Superior temporal gyrus (tissue), 1 donor: Measurements from ENCODE around the gene REM2.
"Not testable (repeated sequence)": the region's sequence is repeated elsewhere in the genome, so short reads cannot be mapped to it uniquely, and the experiment has no call there.

Experiments
- DNase-seq: peaks from one replicate; pipeline ENCODE4 v3.0.0-alpha.2; 2016; ENCODE audit errors: extremely low spot score

Gene REM2

GRCh38 chr14:22896356-22896755, 13.3 kb downstream of the REM2 start:
- no peak for DNase-seq

DNA sequence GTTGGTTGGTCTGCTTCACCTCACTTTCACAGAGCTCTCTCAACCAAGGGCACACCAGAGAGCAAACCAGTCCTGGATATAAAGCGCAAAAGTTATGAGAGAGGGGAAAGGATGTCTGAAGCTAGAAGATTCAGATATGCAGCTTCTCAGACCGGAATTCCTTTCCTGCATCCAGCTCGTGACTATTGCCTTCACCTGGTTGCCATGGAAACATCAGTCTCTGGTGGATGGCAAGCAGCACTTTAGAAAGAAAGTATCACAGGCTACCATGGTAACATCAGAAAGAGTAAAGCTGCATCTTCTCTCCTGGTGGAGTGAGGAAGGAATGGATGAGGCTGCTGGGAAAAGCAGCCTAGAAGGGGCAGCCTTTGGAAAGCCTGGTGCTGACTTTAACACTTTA, 13.7 kb downstream of the REM2 start:
- DNase-seq: no peak

DNA sequence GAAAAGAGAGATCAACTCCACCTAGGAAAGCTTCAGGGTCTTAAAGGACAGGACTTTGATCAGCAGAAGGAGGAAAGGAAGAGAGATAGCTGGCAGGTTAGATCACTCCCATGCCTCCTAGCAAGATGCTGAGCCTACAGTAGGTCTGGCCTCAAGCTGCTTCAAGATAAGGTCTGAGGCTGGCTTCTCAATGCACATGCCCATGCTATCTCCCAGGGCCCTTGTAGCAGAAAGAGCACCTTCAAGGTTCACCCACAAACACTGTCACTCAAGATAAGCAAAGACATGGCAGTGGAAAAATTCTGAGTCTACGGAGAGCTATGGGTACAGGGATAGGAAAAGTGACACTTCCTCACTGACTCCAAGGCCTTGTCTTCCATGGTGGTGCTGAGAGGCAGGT, 14.3 kb downstream of the REM2 start:
- no peak for DNase-seq

DNA sequence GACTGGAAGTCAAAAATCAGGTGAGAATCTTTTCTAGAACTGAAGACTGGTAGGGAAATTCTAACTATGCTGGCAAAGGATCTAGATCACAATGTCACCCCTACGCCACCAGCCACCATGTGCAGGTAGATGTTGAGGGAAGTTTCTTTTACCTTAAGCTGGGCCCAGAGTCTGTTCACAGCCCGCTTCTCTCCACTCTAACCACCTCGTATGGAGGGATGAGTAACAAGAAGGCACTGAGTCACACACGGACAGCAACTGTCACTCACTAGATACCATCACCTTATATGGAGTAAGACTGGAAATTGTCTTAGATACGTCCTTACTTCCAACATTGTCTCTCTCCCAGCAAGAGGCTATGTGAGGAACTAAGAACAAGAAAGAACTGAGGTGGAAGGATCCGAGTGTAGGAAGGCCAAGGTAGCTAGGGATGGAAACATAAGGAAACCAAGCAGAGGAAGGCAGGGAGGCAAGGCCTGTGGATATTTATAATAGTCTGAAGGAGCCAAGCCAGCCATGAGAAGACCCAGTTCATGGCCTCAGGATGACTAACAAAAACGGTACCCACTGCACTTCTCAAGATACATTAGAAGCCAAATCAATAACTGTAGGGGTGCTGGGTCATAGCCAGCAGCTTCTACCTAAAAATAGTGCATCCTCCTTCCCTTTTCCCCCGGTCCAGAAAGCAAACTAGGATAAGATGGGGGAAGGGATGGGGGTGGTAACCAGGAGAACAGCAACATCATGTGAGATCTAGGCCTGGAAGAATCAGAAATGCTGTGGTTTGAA, 15.5 kb downstream of the REM2 start:
- DNase-seq: no peak

- peak; percentile 75 for DNase-seq
Measured at GRCh38 chr14:22900081-22900799, 17.2 kb downstream of the REM2 start.

- no peak for DNase-seq
Measured at GRCh38 chr14:22901799-22902198, 18.8 kb downstream of the REM2 start.

DNA sequence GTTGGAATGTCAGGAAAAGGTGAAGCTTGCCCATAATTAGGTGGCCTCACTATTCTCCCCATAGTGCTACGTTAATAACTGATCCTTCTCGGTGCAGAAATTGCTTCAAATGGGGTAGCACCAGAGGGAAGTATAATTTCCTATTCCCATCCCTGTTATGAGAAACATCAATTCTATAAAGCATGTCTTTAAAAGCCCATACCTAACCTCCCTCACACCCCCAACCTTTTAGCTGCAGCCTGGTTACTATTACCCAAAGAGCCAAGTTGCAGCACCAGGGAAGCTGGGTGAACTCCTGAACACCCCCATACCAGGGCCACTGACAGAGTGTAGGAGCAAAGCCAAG, 20.7 kb downstream of the REM2 start:
- no peak for DNase-seq

GRCh38 chr14:22905627-22906026, 22.6 kb downstream of the REM2 start:
- DNase-seq: no peak

GRCh38 chr14:22906073-22906472, 23.1 kb downstream of the REM2 start:
- DNase-seq: no peak

GRCh38 chr14:22907429-22907828, 24.4 kb downstream of the REM2 start:
- no peak for DNase-seq

DNA sequence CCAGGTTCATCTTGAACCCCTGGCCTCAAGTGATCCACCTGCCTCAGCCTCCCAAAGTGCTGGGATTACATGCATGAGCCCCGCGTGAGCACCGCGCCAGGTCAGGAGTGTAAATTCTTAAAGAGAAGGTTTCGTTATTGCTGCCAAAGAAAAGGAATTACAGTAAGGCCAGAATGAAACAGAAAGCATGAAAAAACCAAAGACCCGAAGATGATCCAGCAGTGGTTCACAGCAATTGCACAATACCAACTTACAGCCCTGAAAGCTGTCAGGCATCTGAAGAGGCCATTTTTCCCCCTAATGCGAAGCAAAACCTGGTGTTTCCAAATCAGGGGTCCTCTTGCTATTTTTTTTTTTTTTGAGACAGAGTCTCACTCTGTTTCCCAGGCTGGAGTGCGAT, 25.6 kb downstream of the REM2 start:
- DNase-seq: no peak

DNA sequence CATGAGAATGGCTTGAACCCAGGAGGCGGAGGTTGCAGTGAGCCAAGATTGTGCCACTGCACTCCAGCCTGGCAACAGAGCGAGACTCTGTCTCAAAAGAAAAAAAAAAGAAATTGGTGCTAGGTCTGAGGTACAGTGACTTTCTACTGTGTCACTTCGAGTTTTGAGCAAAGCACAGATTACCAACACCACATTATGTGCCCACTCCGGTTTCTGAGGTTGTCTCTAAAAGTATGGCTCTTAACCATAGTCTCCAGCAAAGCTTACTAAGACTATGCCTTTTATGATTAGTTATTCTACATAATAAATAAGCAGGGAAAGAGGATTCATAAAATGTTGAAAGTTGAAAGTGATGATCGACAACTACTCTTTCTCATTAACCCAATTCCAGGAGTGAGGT, 27.9 kb downstream of the REM2 start:
- no peak for DNase-seq

GRCh38 chr14:22914836-22915235, 31.8 kb downstream of the REM2 start:
- not testable (repeated sequence) for DNase-seq

DNA sequence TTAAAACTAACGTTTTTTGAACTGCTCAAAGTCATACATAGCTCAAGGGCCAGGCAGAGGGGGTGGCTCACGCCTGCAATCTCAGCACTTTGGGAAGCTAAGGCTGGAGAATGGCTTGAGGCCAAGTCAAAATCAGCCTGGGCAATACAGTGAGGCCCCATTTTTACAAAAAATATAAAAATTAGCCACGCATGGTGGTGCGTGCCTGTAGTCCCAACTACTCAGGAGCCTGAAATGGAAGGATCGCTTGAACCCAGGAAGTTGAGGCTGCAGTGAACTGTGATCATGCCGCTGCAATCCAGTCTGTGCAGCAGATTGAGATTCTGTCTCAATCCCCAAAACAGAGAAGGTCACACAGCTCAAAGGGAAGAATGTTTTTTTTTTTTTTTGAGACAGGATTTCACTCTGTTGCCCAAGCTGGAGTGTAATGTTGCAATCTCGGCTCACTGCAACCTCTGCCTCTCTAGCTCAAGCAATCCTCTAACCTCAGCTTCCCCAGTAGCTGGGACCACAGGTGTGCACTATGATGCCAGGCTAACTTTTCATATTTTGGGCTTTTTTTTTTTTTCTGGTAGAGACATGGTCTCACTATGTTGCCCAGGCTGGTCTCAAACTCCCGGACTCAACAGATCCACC, 33.0 kb downstream of the REM2 start:
- no peak for DNase-seq

DNA sequence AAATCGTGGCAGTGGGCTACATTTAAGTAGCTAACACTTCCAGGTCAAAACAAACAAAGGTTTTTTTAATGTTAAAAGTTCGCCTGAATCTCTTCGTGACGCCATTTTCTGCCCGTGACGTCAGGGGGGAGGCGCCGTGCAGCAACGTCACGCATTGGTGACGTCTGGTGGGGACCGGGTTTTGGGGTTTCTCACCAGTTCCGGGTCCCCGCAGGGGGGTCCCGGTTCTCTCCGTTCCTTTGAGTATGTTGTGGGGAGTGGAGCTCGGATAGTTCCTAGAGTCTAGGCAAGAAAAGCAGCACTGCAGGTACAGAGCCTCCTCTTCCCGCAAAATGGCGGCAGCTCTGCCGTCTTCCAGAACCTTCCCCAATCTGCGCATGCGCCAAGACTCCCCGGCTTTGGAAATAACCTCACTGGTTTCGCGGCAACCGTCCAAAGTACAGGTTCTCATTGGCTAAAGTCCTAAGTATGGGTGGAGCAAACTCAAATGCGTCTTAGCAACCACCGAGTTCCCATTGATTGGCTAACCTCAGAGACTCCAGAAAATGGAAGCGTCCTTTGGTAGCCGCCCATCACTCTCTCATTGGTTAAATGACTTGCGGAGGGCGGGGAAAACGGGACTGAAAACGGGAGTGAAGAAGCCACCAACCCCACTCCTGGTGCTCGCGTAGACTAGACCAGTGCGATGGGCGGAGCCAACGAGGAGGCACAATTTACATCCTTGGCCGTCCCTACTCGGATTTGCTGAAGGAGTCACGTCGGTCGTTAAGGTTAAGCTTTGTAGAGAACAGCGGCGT, 36.0 kb downstream of the REM2 start, which contains the start of gene RBM23:
TSS of gene RBM23 (minus strand) at position 346 of the 797 bp plus-strand sequence.
- DNase-seq: peak; percentile 100

DNA sequence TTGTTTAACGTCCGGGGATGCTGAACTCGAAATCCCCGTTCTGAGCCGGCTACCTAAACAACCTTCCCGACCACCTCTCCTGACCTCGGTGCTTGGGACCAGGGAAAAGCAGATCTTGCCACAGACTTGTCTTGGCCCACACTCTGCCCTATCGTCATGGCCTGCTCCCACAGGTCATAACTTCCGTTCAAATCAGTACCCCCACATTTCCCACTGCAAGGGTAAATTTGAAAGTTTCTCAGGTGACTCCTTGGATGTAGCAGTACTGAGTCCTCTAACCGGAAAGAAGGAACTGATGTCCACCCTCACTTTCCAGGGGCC, 36.5 kb downstream of the REM2 start:
- DNase-seq: no peak

DNA sequence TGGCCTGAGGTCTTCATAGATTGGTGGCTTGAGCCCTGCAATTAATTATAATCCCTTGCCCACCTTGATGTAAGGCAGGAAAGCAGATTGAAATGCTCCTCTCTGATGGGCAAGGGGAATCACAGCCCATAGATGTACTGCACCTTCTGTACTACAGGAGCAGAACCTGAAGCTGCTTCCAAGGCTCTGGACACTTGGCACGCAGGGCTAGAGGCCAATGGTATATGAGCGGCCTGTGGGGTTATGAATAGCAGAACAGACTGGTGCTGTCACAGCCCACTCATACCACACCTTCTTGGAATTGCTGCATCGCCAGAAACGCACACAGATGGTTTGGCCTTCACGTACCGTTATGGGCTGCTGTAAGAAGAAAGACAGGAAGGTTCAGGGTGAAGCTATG, 37.7 kb downstream of the REM2 start:
- DNase-seq: no peak

DNA sequence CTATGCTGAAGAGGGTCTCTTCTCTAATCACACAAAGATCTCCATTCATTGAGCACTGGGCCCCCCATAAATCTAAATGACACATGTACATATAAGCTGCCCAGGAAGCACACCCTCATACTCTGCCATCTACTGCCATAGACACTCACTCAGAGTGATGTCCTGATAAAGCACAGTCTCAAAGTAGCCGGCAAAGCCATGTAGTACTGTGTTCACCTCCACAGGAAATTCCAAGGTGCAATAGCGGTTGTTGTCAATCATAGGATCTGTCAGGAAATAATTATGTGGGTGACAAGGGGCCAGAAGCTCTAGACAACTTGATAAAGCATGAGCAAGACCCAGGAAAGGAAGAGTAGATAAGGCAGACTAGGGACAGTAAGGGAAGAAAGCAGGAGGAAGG, 39.3 kb downstream of the REM2 start:
- DNase-seq: no peak

GRCh38 chr14:22923746-22924145, 40.7 kb downstream of the REM2 start:
- DNase-seq: no peak

GRCh38 chr14:22925513-22925912, 42.5 kb downstream of the REM2 start:
- DNase-seq: no peak

DNA sequence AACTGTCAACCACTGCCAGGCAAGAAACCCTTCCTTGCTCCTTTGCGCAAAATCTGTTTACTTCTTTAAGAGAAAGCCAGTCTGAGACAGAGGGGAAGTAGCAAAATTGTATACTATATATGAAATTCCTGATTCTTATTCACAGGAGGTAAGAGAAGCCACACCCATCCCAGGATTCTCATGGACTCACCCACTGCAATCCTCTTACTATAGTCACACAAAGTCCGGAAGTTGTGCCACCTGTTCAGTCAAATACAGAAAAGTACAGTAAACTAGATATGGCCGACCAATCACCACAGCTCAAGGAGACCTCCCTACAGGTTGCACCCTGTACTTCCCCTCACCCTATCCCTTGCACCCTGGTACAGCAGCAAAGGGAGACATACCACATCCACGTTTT, 43.3 kb downstream of the REM2 start:
- no peak for DNase-seq
